ENCODE data around the gene MKRN2. TPM values are rescaled to one million over a fixed set of nuclear protein-coding genes. Genes with fewer than 3 reads are reported as not detected.

Gene MKRN2
- total RNA-seq, 4 donors from 2014 or later, result 14.8 to 29.9 (median 25.1) TPM

GRCh38 chr3:12584083-12584482 is 27.2 kb downstream of the MKRN2 start:
- ATAC-seq (no peak), DNase-seq (no peak)
- Histone ChIP-seq H3K9me3 (no peaks in the 10 kb centered on the region), H3K4me1 (peaks cover 23 to 26% of the 10 kb centered on the region in 2 donors), H3K27me3 (no peaks in the 10 kb centered on the region), H3K4me3 (no peak overlapping the region), H3K36me3 (peaks cover 0 to 66% of the 10 kb centered on the region in 2 donors), H3K27ac (peak overlapping the region in 1 of 4 donors; percentile 27)
- in situ Hi-C loops (cut with MboI; ENCODE audit: low sequenced_read_pairs in 4 of 4), result no loop called here
- intact Hi-C loops (cut with DNase I; ENCODE audit: low total_unique reads), result loop anchor here (10.0 kb wide), 1 partner anchor 251 kb away; no protein-coding TSS in a partner anchor
- TF ChIP-seq POLR2A (IDR thresholded peaks at IDR 0.05), result no peak
- no peak for TF ChIP-seq CTCF (IDR thresholded peaks at IDR 0.05 in 4 of 5, conservative IDR thresholded peaks at IDR 0.05 in 1 of 5)

DNA sequence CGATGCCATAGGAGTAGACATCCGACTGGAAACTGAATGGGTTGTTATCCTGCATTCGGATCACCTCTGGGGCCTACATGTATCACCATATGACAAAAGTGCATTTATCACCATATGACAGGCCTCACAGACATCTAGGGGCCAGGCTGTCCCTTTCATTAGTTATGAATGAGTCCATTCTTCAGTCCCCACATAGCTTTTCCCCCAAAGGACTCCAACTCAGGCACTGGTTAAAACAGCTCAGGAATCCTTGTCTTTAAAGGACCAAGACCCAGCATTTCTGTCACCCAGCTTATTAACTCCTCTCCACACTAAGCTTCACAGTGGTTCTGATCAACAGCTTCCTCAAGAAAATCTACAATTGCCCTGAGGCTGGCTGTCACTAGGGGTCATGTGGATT is 28.3 kb downstream of the MKRN2 start:
- no peaks in the 10 kb centered on the region for H3K9me3 ChIP-seq
- peaks cover 0 to 75% of the 10 kb centered on the region in 2 donors for H3K36me3 ChIP-seq
- H3K4me3 ChIP-seq, result no peak overlapping the region
- in situ Hi-C loops (cut with MboI; ENCODE audit: low sequenced_read_pairs in 4 of 4), result no loop called here
- H3K4me1 ChIP-seq, result peaks cover 28 to 32% of the 10 kb centered on the region in 2 donors
- no peak for TF ChIP-seq POLR2A (IDR thresholded peaks at IDR 0.05)
- no peak for TF ChIP-seq CTCF (IDR thresholded peaks at IDR 0.05 in 4 of 5, conservative IDR thresholded peaks at IDR 0.05 in 1 of 5)
- peak overlapping the region in 3 of 4 donors; percentile 8 to 74 (median 67) for H3K27ac ChIP-seq
- intact Hi-C loops (cut with DNase I; ENCODE audit: low total_unique reads), result loop anchor here (10.0 kb wide), 1 partner anchor 250 kb away; no protein-coding TSS in a partner anchor
- ATAC-seq (no peak), DNase-seq (no peak)
- H3K27me3 ChIP-seq, result no peaks in the 10 kb centered on the region

GRCh38 chr3:12585970-12586369 is 29.1 kb downstream of the MKRN2 start:
- H3K27ac ChIP-seq, result peak overlapping the region; percentile 67 to 74 (median 68)

GRCh38 chr3:12586403-12586802 is 29.5 kb downstream of the MKRN2 start:
- TF ChIP-seq POLR2A (IDR thresholded peaks at IDR 0.05) (no peak), CTCF (IDR thresholded peaks at IDR 0.05 in 4 of 5, conservative IDR thresholded peaks at IDR 0.05 in 1 of 5) (no peak)
- ATAC-seq (peak; percentile 28 to 37), DNase-seq (no peak)
- Histone ChIP-seq H3K36me3 (peaks cover 0 to 80% of the 10 kb centered on the region in 2 donors), H3K4me3 (no peak overlapping the region), H3K27ac (peak overlapping the region; percentile 67 to 74 (median 68)), H3K9me3 (no peaks in the 10 kb centered on the region), H3K27me3 (no peaks in the 10 kb centered on the region), H3K4me1 (peaks cover 28 to 32% of the 10 kb centered on the region in 2 donors)
- in situ Hi-C loops (cut with MboI; ENCODE audit: low sequenced_read_pairs in 4 of 4), result no loop called here
- intact Hi-C loops (cut with DNase I; ENCODE audit: low total_unique reads), result loop anchor here (10.0 kb wide), 1 partner anchor 248 kb away; no protein-coding TSS in a partner anchor

More at GRCh38 chr3:12585970-12586369, 29.1 kb downstream of the MKRN2 start:
- no peak for TF ChIP-seq CTCF (IDR thresholded peaks at IDR 0.05 in 4 of 5, conservative IDR thresholded peaks at IDR 0.05 in 1 of 5)
- TF ChIP-seq POLR2A (IDR thresholded peaks at IDR 0.05), result no peak
- H3K4me1 ChIP-seq, result peaks cover 28 to 32% of the 10 kb centered on the region in 2 donors
- H3K4me3 ChIP-seq, result no peak overlapping the region
- no peaks in the 10 kb centered on the region for H3K27me3 ChIP-seq
- DNase-seq, result no peak
- peaks cover 0 to 78% of the 10 kb centered on the region in 2 donors for H3K36me3 ChIP-seq
- in situ Hi-C loops (cut with MboI; ENCODE audit: low sequenced_read_pairs in 4 of 4) (no loop called here), intact Hi-C loops (cut with DNase I; ENCODE audit: low total_unique reads) (loop anchor here (10.0 kb wide), 1 partner anchor 249 kb away; no protein-coding TSS in a partner anchor)
- no peak for ATAC-seq
- H3K9me3 ChIP-seq, result no peaks in the 10 kb centered on the region
